SU-DHL-6 (cell line): ENCODE measurements around the gene IGF2BP3.

ENCODE experiments used
- H2AFZ ChIP-seq: fragments of 200-600 bp; sonication (generic); 2 replicates; pipeline ENCODE4 v1.6.1; 2014; ENCODE audit warnings: low read depth, mild to moderate bottlenecking, moderate library complexity, mixed read lengths, antibody characterized with exemption, low read length; ENCODE audit not compliant: severe bottlenecking
- H3F3A ChIP-seq: fragments of 200-600 bp; shearing (Covaris generic); 2 replicates; pipeline ENCODE4 v1.6.0; 2016; ENCODE audit warnings: antibody characterized with exemption, mild to moderate bottlenecking; ENCODE audit not compliant: insufficient read depth
- H3K27ac ChIP-seq: fragments of 200-600 bp; sonication (generic); 2 replicates; pipeline ENCODE4 v1.5.1; 2016; ENCODE audit warnings: low read depth, mild to moderate bottlenecking, low read length, moderate library complexity, mixed read lengths
- H3K27me3 ChIP-seq: fragments of 200-600 bp; sonication (generic), shearing (Covaris generic); 2 replicates; pipeline ENCODE4 v1.6.0; 2014; ENCODE audit warnings: mild to moderate bottlenecking, low read length
- H3K36me3 ChIP-seq: fragments of 200-600 bp; sonication (generic); 2 replicates; pipeline ENCODE4 v1.6.1; 2014; ENCODE audit warnings: mild to moderate bottlenecking, low read length, mixed read lengths
- H3K4me2 ChIP-seq: fragments of 300-600, 200-600 bp; shearing (Covaris generic), sonication (generic); 2 replicates; pipeline ENCODE4 v1.6.0; 2014; ENCODE audit warnings: low read length, low read depth, mild to moderate bottlenecking; ENCODE audit not compliant: poor library complexity, severe bottlenecking
- H3K4me3 ChIP-seq: fragments of 200-600 bp; sonication (generic); 2 replicates; pipeline ENCODE4 v1.5.1; 2014; ENCODE audit warnings: antibody characterized with exemption, low read length, mild to moderate bottlenecking, mixed read lengths; ENCODE audit not compliant: insufficient read depth, poor library complexity, severe bottlenecking
- H3K79me2 ChIP-seq: fragments of 200-600 bp; sonication (generic); 2 replicates; pipeline ENCODE4 v1.6.1; 2014; ENCODE audit warnings: mild to moderate bottlenecking, low read length, moderate library complexity; ENCODE audit not compliant: insufficient read depth
- H3K9ac ChIP-seq: fragments of 200-600 bp; sonication (generic); 2 replicates; pipeline ENCODE4 v1.7.0; 2014; ENCODE audit warnings: mild to moderate bottlenecking, low read length
- H3K9me2 ChIP-seq: fragments of 200-600 bp; sonication (generic); replicated peaks from 2 replicates; pipeline ENCODE4 v1.6.1; 2014; ENCODE audit warnings: low read length; ENCODE audit not compliant: insufficient read depth
- H3K9me3 ChIP-seq: fragments of 200-600 bp; sonication (generic); 2 replicates; pipeline ENCODE4 v1.6.1; 2014; ENCODE audit warnings: low read length, mixed read lengths; ENCODE audit not compliant: insufficient read depth
- H4K20me1 ChIP-seq: fragments of 200-600 bp; sonication (generic); 2 replicates; pipeline ENCODE4 v1.6.1; 2014; ENCODE audit warnings: low read depth, mild to moderate bottlenecking, antibody characterized with exemption, low read length, moderate library complexity, mixed read lengths
- EZH2phosphoT487 ChIP-seq: fragments of 200-600 bp; sonication (generic), shearing (Covaris generic); conservative IDR thresholded peaks from 2 replicates; pipeline ENCODE4 v1.6.1; 2018; ENCODE audit warnings: mild to moderate bottlenecking, antibody characterized with exemption, low read length, moderate library complexity, mixed read lengths
- TF ChIP-seq, protein P1 (sequence below): fragments of 200-600 bp; sonication (generic); IDR thresholded peaks from one replicate; pipeline ENCODE4 v1.5.1; 2017; ENCODE audit warnings: antibody characterized with exemption, mild to moderate bottlenecking, low read length, moderate library complexity; ENCODE audit not compliant: insufficient read depth, poor library complexity, severe bottlenecking

IGF2BP3 gene

DNA sequence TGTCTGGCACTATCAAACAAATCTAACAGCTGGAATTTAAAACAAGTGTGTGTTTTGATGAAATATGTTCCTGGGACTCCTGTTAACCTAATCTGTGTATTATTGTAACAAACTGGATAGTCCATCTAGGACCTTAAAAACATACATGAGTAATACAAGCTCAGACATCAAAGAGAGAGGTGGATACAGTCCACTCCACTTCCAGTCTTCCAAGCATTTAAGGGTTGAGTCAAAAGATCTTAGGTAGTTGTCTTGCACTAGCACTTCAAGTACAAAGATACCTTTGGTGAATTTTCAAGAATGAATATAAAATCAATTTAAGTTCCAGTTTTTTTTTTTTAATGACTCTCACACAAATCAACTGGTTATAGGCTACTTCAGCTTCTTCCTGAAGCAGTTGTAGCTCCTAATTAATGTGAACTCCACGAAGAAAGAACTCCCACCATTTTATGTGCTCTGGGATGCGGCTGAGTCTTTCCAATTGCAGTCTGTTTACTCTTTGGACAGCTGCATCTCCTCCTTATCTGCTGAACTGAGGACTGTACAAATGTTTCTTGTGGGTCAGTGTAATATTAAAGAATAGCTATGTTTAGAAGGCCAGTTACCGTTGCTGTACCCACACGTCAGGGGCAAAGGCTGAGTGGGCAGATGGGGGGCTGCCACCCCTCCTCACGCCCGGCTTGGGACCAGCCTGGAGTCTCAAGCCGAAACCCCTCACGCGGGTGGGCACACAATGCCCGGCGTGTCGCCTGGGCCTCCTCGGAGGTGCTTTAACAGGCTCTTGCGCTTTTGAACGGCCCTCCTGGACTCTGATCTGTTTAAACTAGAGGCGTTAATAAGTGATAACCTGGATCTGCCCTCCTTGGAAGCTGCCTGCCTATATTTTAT lies 2.9 kb upstream of the IGF2BP3 start:
- Histone ChIP-seq H3K9ac (peak overlapping the region; percentile 92), H3K79me2 (peaks cover 52% of the 10 kb centered on the region)

DNA sequence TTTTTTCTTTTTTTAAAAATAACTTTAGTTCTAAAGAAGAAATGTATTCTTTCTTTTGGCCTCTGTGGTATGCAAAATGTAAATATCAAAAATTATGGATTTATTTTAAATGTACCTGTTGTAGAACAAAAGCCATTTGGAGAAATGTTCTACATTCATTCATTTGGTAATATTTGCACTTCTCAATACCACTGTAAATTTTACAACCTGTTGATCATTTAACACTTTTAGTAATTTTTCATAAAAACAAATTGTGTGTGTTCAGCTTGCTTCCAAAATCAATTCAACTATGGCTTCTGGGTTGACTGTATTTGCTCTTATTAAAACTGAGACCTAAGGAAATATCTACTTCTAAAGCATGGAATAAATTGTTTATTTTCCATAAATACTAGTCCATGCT lies 2.3 kb upstream of the IGF2BP3 start:
- Histone ChIP-seq H3K27ac (peak overlapping the region; percentile 96), H3K27me3 (no peaks in the 10 kb centered on the region), H3F3A (peaks cover 73% of the 10 kb centered on the region), H3K9me3 (no peaks in the 10 kb centered on the region), H3K4me3 (peak overlapping the region; percentile 62), H3K9me2 (no peaks in the 10 kb centered on the region), H4K20me1 (no peaks in the 10 kb centered on the region; the same call in 1 of the 2 replicates), H3K4me2 (peak overlapping the region; percentile 100), H3K36me3 (no peaks in the 10 kb centered on the region), H2AFZ (no peak overlapping the region), H3K79me2 (peaks cover 58% of the 10 kb centered on the region), H3K9ac (peak overlapping the region; percentile 92)
- no peak for TF ChIP-seq EZH2phosphoT487
- TF ChIP-seq, protein P1, sequence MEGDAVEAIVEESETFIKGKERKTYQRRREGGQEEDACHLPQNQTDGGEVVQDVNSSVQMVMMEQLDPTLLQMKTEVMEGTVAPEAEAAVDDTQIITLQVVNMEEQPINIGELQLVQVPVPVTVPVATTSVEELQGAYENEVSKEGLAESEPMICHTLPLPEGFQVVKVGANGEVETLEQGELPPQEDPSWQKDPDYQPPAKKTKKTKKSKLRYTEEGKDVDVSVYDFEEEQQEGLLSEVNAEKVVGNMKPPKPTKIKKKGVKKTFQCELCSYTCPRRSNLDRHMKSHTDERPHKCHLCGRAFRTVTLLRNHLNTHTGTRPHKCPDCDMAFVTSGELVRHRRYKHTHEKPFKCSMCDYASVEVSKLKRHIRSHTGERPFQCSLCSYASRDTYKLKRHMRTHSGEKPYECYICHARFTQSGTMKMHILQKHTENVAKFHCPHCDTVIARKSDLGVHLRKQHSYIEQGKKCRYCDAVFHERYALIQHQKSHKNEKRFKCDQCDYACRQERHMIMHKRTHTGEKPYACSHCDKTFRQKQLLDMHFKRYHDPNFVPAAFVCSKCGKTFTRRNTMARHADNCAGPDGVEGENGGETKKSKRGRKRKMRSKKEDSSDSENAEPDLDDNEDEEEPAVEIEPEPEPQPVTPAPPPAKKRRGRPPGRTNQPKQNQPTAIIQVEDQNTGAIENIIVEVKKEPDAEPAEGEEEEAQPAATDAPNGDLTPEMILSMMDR = no peak

More for the DNA sequence above, 2.9 kb upstream of the IGF2BP3 start:
- Histone ChIP-seq H3F3A (peaks cover 80% of the 10 kb centered on the region), H3K27ac (peak overlapping the region; percentile 96), H3K4me3 (peak overlapping the region; percentile 62), H3K4me2 (peak overlapping the region; percentile 100), H3K9me3 (no peaks in the 10 kb centered on the region), H2AFZ (peak overlapping the region; percentile 1), H3K36me3 (no peaks in the 10 kb centered on the region), H3K27me3 (no peaks in the 10 kb centered on the region), H3K9me2 (no peaks in the 10 kb centered on the region), H4K20me1 (no peaks in the 10 kb centered on the region)
- no peak for TF ChIP-seq EZH2phosphoT487
- TF ChIP-seq, protein P1 = no peak

DNA sequence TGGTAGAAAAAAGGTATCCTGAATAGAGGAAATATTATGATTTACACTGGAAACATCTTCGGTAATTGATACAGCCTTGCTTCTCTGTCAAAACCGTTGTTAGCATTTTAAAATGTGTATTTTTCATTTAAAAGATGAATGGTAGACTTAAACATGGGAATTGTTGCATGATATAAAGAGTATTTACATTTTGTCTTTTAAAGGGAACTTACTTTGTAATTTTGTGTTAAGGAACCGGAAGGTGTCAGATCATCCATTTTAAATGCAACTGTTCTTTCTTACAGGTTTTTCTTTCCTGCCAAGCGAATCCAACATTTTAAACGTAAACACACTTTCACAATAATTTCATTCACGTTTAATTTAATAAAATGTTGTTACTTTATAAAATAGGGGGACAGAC lies 1.8 kb upstream of the IGF2BP3 start:
- Histone ChIP-seq H3F3A (peaks cover 68% of the 10 kb centered on the region), H2AFZ (no peak overlapping the region), H3K4me3 (peak overlapping the region; percentile 62), H3K9ac (peak overlapping the region; percentile 92), H4K20me1 (peaks cover 2% of the 10 kb centered on the region; the same call in 1 of the 2 replicates), H3K36me3 (no peaks in the 10 kb centered on the region), H3K79me2 (peaks cover 63% of the 10 kb centered on the region), H3K27me3 (no peaks in the 10 kb centered on the region), H3K27ac (peak overlapping the region; percentile 96), H3K9me2 (no peaks in the 10 kb centered on the region), H3K9me3 (no peaks in the 10 kb centered on the region), H3K4me2 (peak overlapping the region; percentile 100)
- TF ChIP-seq, protein P1 = no peak
- no peak for TF ChIP-seq EZH2phosphoT487
